ENCODE data around the gene ARL6IP4.

Gene ARL6IP4

GRCh38 chr12:123026094-123026853, 45.8 kb downstream of the ARL6IP4 start:
- Mint-ChIP-seq H3K36me3 (peaks cover 3% of the 10 kb centered on the region), H3K4me3 (no peak overlapping the region), H3K27ac (peak overlapping the region; percentile 27), H3K9me3 (no peaks in the 10 kb centered on the region), H3K27me3 (no peaks in the 10 kb centered on the region), H3K4me1 (peaks cover 39% of the 10 kb centered on the region)

DNA sequence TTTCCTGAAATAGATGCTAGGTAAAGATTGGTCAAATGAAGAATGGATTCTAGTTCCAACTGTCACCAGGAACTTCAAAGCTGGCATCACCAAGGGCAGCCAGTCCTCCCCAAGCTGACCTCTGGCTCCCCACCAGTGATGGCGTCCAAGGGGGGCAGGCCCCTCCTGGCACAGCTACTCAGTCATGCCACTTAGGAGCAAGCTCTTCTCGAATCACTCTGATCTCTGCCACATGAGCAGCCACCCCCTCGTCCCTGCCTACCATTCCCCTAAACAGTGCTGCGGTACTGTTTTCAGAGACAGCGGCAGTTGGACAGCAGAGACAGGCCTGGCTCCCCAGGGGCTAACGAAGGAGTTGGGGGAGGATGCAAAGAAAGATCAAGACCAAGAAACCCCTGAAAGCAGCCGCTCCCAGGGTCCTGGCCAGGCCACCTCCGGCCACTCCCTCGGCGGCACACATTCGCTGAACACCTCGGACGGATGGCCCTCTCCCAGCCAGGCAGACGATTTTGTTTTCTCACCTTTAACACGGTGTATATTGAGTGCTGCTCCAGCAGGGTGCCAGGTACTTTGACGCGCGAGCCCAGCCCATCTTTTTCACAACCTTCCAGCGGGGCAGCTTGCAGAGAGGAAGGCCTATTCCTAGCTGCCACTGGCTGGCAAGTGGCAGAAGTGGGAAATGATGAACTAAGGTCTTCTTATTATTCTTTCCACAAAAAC, 47.4 kb downstream of the ARL6IP4 start:
- Mint-ChIP-seq H3K4me1 (peaks cover 35% of the 10 kb centered on the region), H3K9me3 (no peaks in the 10 kb centered on the region), H3K27me3 (no peaks in the 10 kb centered on the region), H3K4me3 (no peak overlapping the region), H3K27ac (no peak overlapping the region), H3K36me3 (peaks cover 1% of the 10 kb centered on the region)

DNA sequence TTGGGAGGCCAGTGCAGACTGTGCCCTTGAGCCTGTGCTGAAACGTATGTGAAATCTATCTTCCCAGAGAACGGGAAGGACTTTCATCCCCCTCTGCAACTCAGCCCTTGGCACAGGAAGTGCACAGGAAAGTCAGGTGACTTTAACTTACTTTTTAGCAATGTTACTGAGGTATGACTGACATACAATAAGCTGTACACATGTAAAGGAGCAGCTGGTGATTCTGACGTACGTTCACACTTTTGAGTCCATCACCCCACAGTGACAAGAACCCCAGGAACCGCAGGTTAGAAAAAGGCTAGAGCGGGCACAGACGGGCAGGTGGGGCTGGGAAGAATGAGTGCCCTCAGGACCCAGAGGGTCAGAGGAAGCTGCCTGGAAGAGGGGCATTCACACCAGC, 48.0 kb downstream of the ARL6IP4 start:
- Mint-ChIP-seq H3K27ac (no peak overlapping the region), H3K4me3 (no peak overlapping the region), H3K9me3 (no peaks in the 10 kb centered on the region), H3K4me1 (peaks cover 36% of the 10 kb centered on the region), H3K36me3 (peaks cover 1% of the 10 kb centered on the region), H3K27me3 (no peaks in the 10 kb centered on the region)

GRCh38 chr12:123029550-123029949, 49.1 kb downstream of the ARL6IP4 start:
- Mint-ChIP-seq H3K4me3 (no peak overlapping the region), H3K9me3 (no peaks in the 10 kb centered on the region), H3K36me3 (peaks cover 3% of the 10 kb centered on the region), H3K27me3 (no peaks in the 10 kb centered on the region), H3K27ac (no peak overlapping the region), H3K4me1 (peaks cover 38% of the 10 kb centered on the region)

DNA sequence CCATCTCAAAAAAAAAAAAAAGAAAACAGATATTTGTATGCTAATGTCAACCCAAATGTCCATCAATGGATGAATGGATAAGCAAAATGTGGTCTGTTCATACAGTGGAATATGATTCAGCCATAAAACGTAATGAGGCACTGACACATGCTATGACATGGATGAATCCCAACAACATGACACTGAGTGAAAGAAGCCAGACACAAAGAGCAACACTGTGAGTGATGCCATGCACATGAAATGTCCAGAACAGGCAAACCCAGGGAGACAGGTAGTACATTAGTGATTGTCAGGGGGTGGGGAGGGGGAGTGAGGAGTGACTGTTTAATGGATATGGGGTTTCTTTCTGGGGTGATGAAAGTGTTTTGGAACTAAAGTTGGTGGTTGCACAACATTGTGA, 50.2 kb downstream of the ARL6IP4 start:
- no peak overlapping the region for H3K4me3 Mint-ChIP-seq
- no peak overlapping the region for H3K27ac Mint-ChIP-seq
- H3K27me3 Mint-ChIP-seq = no peaks in the 10 kb centered on the region

GRCh38 chr12:123031171-123031845, 50.8 kb downstream of the ARL6IP4 start:
- peak overlapping the region; percentile 41 for H3K27ac Mint-ChIP-seq
- H3K36me3 Mint-ChIP-seq = peaks cover 3% of the 10 kb centered on the region
- no peaks in the 10 kb centered on the region for H3K9me3 Mint-ChIP-seq
- H3K27me3 Mint-ChIP-seq = no peaks in the 10 kb centered on the region
- H3K4me3 Mint-ChIP-seq = no peak overlapping the region
- H3K4me1 Mint-ChIP-seq = peaks cover 42% of the 10 kb centered on the region

More for the DNA sequence above, 50.2 kb downstream of the ARL6IP4 start:
- H3K36me3 Mint-ChIP-seq = peaks cover 3% of the 10 kb centered on the region
- no peaks in the 10 kb centered on the region for H3K9me3 Mint-ChIP-seq
- peaks cover 39% of the 10 kb centered on the region for H3K4me1 Mint-ChIP-seq
